GM18517 (cell line): Measurements from ENCODE around the gene PKNOX1.
"Not testable (repeated sequence)": the region's sequence is repeated elsewhere in the genome, so short reads cannot be mapped to it uniquely, and the experiment has no call there.

Experiments used
- ATAC-seq: cut with Tn5 transposase; IDR thresholded peaks from one replicate; pipeline ENCODE4 v1.9.1; 2021; ENCODE audit warnings: mild to moderate bottlenecking, moderate library complexity; ENCODE audit not compliant: unreplicated experiment

Gene PKNOX1

DNA sequence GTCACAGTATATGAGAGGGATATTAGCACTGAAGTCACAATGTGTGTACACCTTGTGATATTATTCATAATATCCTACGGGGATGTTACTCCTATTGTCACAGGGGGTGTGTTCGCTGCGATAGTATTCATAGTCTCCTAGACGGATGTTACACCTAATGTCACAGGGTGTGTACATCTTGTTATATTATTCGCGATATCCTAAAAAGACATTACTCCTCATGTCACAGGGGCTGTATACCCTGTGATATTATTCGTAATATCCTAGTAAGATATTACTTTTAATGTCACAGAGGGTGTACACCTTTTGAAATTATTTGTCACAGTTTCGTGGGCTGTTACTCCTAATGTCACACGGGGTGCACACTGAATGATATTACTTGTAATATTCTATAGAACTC, 23.2 kb upstream of the PKNOX1 start:
- ATAC-seq: not testable (repeated sequence)

DNA sequence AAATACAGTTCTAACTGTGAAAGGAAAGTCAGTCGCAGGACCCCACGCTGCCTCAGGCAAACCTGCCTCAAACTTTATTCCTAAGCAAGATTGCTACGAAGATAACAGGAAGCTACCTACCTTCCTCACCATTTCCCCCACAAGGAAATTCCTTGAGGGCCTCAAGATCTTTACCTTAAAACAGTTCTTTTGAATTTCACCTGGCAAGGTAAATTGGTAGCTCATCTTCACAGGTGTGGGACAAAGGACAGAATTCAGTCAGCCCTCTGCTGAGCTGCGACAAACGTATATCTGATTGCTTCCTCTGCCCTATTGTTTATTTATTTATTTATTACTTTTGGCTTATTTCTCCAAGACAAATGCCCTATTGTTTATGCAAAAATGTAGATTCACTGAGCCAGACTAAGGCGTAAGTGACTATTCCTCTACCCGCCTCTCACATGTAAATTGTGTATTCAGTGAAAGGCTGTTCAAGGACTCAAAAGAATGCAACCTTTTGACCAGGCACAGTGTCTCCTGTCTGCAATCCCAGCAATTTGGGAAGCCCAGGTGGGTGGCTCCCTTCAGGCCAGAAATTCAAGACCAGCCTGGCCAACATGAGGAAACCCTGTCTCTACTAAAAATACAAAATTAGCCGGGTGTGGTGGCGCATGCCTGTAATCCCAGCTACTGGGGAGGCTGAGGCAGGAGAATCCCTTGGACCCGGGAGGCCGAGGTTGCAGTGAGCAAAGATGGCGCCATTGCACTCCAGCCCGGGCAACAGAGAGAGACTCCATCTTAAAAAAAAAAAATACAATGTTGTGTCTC, 17.3 kb upstream of the PKNOX1 start:
- no peak for ATAC-seq

DNA sequence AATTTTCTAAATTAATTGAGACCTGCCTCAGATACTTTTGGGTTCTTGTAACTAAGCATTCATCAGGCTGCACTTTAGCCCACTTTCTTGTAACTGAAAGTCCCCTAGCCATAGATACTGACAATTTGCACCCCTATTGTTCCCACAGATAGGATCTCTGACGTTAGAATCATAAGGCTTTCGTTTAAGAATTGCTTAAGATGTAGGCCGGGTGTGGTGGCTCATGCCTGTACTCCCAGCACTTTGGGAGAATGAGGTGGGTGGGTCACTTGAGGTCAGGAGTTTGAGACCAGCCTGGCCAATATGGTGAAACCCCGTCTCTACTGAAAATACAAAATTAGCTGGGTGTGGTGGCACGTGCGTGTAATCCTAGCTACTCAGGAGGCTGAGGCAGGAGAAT, 16.2 kb upstream of the PKNOX1 start:
- not testable (repeated sequence) for ATAC-seq

DNA sequence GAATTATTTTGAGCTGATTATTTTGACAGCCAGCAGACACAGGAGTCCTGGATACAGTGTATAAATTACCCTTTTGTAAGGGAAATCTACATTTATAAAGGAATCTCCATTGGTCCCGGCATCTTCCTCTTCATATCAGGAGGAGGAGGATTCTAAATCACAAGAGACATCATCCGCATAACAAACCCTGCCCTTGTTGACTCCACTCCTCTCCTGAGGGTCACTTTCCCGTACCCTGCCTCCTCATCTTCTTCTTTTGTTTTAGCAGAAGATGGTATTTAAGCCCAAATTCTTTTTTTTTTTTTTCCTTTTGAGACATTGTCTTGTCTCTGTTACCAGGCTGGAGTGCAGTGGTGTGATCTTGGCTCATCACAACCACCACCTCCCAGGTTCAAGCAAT, 14.6 kb upstream of the PKNOX1 start:
- ATAC-seq: no peak

DNA sequence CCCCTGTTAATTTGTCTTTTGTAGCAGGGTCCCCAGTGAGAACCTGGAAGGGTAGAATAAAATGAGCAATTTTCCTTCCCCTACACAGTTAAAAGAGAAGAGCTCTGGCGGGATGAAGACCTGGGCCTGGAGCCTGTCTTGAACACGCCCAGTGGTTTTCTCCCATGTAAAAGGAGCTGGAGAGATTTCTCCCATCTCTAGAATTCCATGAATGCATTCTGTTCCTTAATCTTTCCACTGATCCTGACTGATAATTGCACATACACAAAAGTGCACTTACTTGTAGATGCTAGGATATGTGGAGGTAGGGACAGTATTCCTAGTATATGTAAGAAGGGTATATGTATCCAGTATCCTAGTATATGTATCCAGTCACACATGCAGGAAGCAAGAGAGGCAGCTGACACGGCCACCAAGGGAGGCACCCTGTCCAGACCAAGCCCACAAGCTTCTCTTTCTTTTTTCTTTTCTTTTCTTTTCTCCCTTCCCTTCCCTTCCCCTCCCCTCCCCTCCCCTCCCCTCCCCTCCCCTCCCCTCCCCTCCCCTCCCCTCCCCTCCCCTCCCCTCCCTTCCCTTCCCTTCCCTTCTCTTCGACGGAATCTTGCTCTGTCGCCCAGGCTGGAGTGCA, 11.9 kb upstream of the PKNOX1 start:
- ATAC-seq: no peak

DNA sequence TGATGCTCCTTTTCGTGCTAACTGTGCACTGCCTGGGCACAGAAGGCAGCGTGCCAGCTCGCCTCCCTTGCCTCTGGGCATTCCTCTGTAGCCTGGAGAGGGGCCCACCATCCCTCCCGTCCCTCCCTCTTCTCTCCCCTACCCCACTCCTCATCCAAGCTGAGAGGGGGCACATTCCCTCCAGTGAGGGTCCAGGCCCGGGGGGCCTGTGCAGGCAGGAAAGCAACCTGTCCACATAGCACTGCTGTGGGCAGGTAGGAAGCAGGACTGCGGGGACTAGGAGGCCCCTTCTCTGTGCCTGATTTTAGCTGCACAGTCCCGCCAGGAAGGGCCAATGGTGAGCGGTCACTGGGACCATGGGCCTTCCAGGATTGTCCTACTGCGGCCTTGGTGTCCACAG, 10.3 kb upstream of the PKNOX1 start:
- no peak for ATAC-seq

DNA sequence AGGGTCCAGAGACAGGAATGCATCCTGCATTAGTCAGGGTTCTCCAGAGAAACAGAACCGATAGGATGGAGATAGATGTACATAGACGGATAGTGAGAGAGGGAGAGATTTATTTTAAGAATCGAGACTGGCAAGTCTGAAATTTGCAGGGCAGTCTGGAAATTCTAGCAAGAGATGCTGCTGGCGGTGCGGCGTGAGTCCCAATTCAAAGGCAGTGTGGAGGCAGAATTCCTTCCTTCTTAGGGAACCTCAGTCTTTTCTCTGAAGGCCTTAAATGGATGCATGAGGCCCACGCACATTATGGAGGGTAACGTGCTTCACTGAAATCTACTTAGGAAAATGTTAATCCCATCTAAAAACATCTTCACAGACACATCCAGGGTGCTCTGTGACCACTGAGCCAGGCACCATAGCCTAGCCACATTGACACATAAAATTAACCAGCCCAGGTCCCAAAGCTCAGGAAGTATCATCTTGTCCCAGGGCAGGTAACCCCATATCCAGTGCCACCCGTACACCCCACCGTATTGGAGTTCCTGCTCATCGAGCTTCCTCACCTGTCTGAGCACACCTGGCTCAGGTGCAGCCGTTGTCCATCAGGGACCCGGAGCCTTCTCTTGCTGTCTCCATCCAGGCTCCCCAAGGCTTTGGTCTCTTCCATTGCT, 9.7 kb upstream of the PKNOX1 start:
- no peak for ATAC-seq

DNA sequence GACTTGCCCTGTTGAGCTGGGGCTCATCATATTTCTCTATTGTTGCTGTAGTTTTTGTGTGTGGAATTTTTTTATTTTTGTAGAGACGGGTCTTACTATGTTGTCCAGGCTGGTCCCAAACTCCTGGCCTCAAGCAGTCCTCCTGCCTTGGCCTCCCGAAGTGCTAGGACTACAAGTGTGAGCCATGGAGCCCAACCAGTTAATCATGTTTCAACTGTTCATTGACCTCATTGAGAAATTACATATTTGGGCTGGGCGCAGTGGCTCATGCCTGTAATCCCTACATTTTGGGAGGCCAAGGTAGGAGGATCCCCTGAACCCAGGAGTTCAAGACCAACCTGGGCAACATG, 9.2 kb upstream of the PKNOX1 start:
- no peak for ATAC-seq

DNA sequence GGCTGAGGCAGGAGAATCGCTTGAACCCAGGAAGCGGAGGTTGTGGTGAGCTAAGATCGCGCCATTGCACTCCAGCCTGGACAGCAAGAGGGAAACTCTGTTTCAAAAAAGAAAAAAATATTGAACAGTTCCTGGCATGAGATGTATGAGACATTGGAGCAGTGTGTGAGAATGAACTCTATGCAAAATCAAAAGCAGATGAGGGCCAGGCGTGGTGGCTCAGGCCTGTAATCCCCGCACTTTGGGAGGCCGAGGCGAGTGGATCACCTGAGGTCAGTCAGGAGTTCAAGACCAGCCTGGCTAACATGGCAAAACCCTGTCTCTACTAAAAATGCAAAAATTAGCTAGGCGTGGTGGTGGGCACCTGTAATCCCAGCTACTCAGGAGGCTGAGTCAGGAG, 6.7 kb upstream of the PKNOX1 start:
- ATAC-seq: not testable (repeated sequence)

DNA sequence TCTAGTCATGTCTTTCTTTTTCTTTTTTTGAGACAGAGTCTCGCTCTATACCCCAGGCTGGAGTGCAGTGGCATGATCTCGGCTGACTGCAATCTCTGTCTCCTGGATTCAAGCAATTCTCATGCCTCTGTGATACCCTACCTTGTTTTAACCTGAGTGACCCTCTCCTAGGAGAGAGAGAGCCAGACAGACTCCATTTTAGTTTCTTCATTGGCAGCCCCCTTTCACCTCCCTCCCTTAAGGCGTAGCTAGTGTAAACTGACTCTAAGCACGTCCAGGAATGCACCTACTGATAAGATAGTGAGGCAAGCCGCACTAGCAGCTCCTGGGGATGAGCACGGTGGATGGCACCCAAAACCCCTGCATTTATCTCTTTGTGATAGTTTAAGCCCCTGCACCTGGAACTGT, 5.2 kb upstream of the PKNOX1 start:
- ATAC-seq: no peak

DNA sequence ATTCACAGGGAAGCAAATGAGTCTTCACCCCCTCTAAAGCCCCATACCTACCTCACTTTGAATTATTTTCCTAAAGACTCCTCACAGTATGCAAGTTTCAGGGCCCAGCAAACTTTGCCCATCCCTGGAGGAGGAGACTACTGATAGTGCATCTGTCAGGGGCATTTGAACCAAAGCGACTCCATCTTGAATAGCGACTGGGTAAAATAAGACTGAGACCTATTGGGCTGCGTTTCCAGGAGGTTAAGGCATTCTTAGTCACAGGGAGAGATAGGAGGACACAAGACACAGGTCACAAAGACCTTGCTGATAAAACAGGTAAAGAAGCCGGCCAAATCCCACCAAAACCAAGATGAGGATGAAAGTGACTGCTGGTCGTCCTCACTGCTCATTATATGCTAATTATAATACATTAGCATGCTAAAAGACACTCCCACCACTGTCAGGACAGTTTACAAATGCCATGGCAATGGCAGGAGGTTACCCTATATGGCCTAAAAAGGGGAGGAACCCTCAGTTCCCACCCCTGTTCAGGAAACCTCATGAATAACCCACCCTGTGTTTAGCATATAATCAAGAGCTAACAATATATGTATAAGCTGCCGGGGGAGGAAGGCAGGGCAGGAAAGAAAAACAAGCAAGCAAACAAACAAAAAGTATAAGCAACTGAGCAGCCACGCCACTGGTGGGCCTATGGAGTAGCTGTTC, 3.3 kb upstream of the PKNOX1 start:
- ATAC-seq: no peak

DNA sequence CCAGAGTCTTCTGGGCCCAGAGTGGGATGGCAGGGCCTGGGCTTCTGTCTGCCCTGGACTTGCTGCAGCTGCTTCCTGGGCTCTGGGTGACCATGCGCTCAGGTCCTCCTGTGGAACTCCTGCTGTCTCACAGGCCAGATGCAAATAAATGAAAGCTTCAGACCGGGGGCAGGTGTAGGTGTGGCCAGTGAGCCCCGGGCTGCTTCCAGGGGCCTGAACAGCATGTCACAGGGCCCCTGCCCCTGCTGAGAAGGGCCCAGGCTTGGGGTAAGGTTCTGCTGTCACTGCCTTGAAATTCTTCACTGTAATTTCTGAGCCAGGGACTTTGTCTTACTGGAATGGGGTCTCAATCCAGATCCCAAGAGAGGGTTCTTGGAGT, 2.5 kb upstream of the PKNOX1 start:
- ATAC-seq: no peak

DNA sequence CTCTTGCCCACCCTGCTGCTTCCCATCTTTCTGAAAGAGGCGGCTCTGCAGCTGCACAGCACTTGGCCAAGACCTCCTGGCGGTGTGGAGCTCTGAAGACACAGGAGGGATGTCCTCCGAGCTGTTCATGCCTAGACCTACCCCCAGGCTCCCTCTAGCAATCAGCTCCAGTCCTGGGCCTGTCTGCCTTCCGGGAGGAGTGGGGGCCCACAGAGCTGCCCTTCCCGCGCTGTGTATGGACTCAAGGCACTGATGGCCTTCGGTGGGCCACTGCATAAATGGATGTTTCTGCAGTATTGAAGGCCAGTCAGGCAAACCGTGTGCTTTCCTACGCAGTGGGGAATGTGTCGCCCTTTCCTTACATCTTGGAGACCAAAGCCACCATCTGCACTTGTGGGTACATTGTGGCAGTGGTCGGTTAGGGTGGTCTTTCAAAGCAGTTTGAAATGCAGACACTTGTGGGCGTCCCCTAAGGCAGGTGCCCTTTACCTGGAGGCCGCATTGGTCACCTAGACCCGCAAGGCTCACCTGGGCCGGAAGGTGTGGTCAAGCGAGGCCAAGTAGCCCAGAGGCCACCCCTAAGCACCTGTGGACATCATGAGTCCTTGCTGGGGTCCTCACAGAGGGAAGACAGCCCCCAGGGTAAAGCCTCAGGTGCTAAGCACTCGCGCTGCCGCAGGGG, 912 bp upstream of the PKNOX1 start:
- ATAC-seq: no peak

DNA sequence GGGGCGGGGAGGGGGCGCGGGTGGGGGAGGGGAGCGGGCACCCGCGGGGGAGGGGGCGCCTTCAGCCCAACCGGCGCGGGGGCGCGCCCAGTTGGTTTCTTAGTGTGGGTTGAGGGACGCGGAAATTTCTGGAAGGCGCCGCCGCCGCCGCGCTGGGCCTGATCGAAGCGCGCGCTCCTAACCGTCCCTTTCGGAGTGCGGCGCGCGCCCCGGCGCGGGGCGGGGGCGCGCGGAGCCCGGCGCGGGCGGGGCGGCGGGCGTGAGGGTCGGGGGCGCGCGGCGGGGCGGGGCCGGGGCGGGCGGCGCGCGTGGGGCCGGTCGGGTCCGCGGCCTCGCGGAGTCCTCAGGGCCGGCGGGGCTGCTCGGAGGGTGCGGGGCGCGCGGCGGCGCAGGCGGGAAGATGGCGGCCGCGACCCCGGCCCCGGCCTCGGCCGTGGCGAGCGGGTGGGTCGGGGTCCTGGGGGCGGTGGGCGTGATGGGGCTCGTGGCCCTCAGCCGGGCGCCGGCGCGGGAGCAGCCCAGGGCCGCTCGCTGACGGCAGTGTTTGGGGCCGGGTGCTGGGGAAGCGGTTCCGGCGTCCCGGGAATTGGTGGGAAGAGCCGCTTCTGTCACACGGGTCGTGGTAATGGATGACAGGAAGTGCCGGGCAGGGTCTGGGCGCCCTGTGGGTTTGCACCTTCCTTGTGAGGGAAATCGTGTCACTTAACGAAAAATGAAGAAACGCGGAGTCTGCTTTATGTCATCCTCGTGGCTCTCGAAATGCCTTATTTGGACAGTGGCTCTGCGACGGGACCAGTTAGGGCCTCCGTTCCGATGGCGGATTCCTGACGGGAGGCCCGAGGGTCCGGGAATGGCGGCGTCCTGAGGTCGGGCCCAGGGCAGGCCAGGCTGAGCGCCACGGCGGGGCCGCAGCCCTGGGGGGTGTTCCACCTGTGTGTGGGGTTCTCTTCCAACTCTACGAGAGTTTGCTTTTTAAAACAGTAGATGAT, 764 bp downstream of the PKNOX1 start:
- ATAC-seq: peak; percentile 38

DNA sequence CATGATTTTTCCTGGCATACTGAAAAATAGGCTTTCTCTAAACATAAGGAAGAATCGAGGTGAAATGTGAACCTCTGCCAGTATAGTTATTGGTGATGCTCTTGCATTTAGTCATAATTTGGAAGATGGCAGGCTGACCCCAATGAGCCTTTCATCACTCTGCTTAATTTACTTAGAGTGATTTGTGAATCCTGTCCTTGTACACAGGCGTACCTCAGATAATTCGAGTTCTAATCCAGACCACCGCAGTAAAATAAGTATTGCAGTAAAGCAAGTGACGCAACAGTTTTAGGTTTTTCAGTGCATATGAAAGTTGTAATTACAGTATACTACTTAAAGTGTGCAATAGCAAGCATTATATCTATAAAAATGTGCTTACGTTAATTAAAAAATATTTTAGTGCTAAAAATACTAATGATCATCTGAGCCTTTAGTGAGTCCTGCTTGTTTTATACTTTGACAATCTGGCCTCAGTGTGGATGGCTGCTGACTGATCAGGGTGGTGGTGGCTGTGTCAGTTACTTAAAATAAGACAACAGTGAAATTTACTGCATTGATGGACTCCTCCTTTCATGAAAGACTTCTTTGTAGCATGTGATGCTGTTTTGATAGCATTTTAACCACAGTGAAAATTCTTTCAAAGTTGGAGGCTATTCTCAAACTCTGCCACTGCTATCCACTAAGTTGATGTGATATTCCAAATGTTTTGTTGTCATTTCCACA, 1.7 kb downstream of the PKNOX1 start:
- ATAC-seq: no peak

DNA sequence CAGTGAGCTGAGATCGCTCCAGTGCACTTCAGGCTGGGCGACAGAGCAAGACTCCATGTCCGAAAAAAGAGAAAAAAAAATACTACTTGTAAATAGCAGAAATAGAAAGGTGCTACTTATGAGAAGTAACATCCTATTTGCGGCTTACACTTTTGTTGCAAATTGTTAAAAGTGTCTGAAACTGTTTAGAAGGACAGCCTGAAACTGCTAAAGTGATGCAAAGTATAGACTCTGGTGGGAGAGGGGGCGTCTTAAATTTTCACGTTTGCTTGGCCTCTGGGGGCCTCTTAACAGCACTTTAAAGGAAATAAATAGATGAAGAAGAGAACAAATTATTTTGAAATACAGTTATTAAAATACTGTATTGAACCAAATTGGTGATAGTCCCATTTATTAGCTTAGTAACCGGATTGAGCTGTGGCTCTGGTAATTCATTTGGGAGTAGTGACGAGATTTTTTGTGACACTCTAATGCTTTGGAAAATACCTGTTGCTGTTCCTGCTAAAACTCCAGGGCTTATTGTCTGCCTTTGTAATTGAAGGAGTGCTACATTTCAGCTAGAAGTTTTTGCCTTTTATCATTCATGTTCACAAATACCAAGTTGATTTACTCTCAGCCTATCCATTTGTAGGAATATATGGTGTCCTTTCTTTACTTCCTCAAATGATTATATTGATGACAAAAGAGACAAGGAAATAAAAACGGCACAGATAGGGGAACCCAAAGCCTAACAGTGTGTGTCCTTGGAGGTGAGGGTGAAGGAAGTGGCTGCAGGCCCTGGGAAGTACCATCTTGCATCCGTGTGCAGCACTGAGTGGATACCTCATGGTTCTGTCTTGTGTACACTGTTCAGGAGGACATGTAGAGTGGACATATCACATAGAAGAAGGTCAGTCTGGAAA, 6.2 kb downstream of the PKNOX1 start:
- ATAC-seq: no peak

DNA sequence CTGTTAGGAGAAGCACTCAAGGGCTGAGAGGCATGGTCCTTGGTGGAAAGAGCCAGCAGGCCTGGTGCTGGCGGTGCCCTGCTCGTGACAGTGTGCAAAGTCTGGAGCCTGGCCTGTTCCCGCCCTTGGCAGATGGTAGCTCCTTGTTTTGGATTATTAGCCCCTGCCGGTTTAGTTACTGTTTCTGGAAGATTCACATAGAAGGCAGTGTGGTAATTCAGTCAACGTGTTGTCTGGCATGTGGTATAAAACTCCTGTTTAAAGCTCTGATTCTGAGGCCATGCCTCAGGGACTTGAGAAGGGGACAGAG, 6.8 kb downstream of the PKNOX1 start:
- ATAC-seq: no peak

DNA sequence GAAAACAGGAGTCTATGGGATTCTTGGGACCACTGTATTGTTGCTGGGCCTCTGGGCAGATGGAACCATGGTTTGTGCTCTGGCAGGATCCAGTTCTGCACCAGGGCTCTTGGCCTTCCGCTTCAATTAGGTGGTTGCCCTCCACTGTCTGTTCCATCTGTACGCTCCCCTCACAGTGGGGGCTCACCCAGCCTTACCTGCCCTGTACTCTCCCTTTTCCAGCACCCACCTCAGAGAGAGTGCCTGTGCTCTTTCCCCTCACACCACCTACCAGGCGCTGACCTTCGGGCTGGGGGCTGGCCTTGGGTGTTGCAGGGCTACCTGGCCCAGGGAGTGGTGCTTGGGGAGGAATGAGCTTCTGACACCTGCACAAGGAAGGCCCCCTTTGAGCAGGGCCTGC, 7.5 kb downstream of the PKNOX1 start:
- ATAC-seq: no peak
